Measurements from ENCODE around the gene DESI1. TPM values are rescaled to one million over a fixed set of nuclear protein-coding genes. Genes with fewer than 3 reads are reported as not detected.

Gene DESI1
- total RNA-seq, 1 experiment from 2014 or later: 59.6 TPM

GRCh38 chr22:41565403-41566054 lies 55.3 kb downstream of the DESI1 start:
- intact Hi-C loops (cut with micrococcal nuclease): no loop called here
- no peak for TF ChIP-seq CTCF (IDR thresholded peaks at IDR 0.05; ENCODE audit: unreplicated experiment)
- H3K36me3 Mint-ChIP-seq (ENCODE audit: insufficient read depth, unreplicated experiment): no peaks in the 10 kb centered on the region
- BruUV-seq (replicated peaks): no TSS peak
- CTCF ChIA-PET: interaction anchor here (0.6 to 1.0 kb wide), 2 partner anchors 16 to 53 kb away, joined by 3 read pairs; no protein-coding TSS in a partner anchor
- H3K9me3 Mint-ChIP-seq (ENCODE audit: unreplicated experiment): no peaks in the 10 kb centered on the region
- POLR2A ChIA-PET: interaction anchor here (0.6 to 2.8 kb wide), 4 partner anchors 22 to 75 kb away, joined by 3 to 23 read pairs (median 4); partner anchors contain the start of genes DESI1, PMM1, POLR3H and XRCC6
- H3K4me3 Mint-ChIP-seq (ENCODE audit: unreplicated experiment): no peak overlapping the region
- H3K27ac Mint-ChIP-seq (ENCODE audit: low read depth, unreplicated experiment): no peak overlapping the region
- H3K4me1 Mint-ChIP-seq (ENCODE audit: insufficient read depth, unreplicated experiment): peaks cover 8% of the 10 kb centered on the region
- H3K27me3 Mint-ChIP-seq (ENCODE audit: insufficient read depth, unreplicated experiment): no peaks in the 10 kb centered on the region
- peak; percentile 82 for DNase-seq (ENCODE audit: unreplicated experiment)

GRCh38 chr22:41564563-41564962 lies 56.3 kb downstream of the DESI1 start:
- TF ChIP-seq CTCF (IDR thresholded peaks at IDR 0.05; ENCODE audit: unreplicated experiment): no peak
- BruUV-seq (replicated peaks): no TSS peak

GRCh38 chr22:41563051-41563711 lies 57.7 kb downstream of the DESI1 start:
- BruUV-seq (replicated peaks): no TSS peak
- peak; percentile 56 for DNase-seq (ENCODE audit: unreplicated experiment)
- ChIA-PET CTCF (no interaction called here), POLR2A (interaction anchor here (0.5 to 2.8 kb wide), 3 partner anchors 9 to 125 kb away, joined by 3 to 23 read pairs (median 3); partner anchors contain the start of genes PMM1 and SNU13)
- Mint-ChIP-seq H3K36me3 (ENCODE audit: insufficient read depth, unreplicated experiment) (no peaks in the 10 kb centered on the region), H3K27me3 (ENCODE audit: insufficient read depth, unreplicated experiment) (no peaks in the 10 kb centered on the region), H3K27ac (ENCODE audit: low read depth, unreplicated experiment) (no peak overlapping the region), H3K4me1 (ENCODE audit: insufficient read depth, unreplicated experiment) (peaks cover 8% of the 10 kb centered on the region), H3K4me3 (ENCODE audit: unreplicated experiment) (no peak overlapping the region), H3K9me3 (ENCODE audit: unreplicated experiment) (no peaks in the 10 kb centered on the region)
- intact Hi-C loops (cut with micrococcal nuclease): no loop called here
- TF ChIP-seq CTCF (IDR thresholded peaks at IDR 0.05; ENCODE audit: unreplicated experiment): no peak

More at GRCh38 chr22:41564563-41564962, 56.3 kb downstream of the DESI1 start:
- no peaks in the 10 kb centered on the region for H3K36me3 Mint-ChIP-seq (ENCODE audit: insufficient read depth, unreplicated experiment)
- POLR2A ChIA-PET: interaction anchor here (1.1 to 2.8 kb wide), 3 partner anchors 15 to 25 kb away, joined by 3 to 23 read pairs (median 4); partner anchors contain the start of genes PMM1 and POLR3H
- peaks cover 8% of the 10 kb centered on the region for H3K4me1 Mint-ChIP-seq (ENCODE audit: insufficient read depth, unreplicated experiment)
- no peak overlapping the region for H3K4me3 Mint-ChIP-seq (ENCODE audit: unreplicated experiment)
- no peaks in the 10 kb centered on the region for H3K9me3 Mint-ChIP-seq (ENCODE audit: unreplicated experiment)
- peak; percentile 49 for DNase-seq (ENCODE audit: unreplicated experiment)
- H3K27me3 Mint-ChIP-seq (ENCODE audit: insufficient read depth, unreplicated experiment): no peaks in the 10 kb centered on the region
- no peak overlapping the region for H3K27ac Mint-ChIP-seq (ENCODE audit: low read depth, unreplicated experiment)
- CTCF ChIA-PET: interaction anchor here (0.6 kb wide), 1 partner anchor 17 kb away, joined by 3 read pairs; no protein-coding TSS in a partner anchor
- intact Hi-C loops (cut with micrococcal nuclease): no loop called here

GRCh38 chr22:41562461-41562860 lies 58.4 kb downstream of the DESI1 start:
- H3K27ac Mint-ChIP-seq (ENCODE audit: low read depth, unreplicated experiment): no peak overlapping the region
- TF ChIP-seq CTCF (IDR thresholded peaks at IDR 0.05; ENCODE audit: unreplicated experiment): no peak
- no peaks in the 10 kb centered on the region for H3K9me3 Mint-ChIP-seq (ENCODE audit: unreplicated experiment)
- no TSS peak for BruUV-seq (replicated peaks)
- H3K27me3 Mint-ChIP-seq (ENCODE audit: insufficient read depth, unreplicated experiment): no peaks in the 10 kb centered on the region
- intact Hi-C loops (cut with micrococcal nuclease): no loop called here
- ChIA-PET CTCF (interaction anchor here (0.5 kb wide), 1 partner anchor 8 kb away, joined by 3 read pairs; no protein-coding TSS in a partner anchor), POLR2A (interaction anchor here (0.5 kb wide), 1 partner anchor 126 kb away, joined by 3 read pairs; the partner anchor contains the start of gene SNU13)
- DNase-seq (ENCODE audit: unreplicated experiment): no peak
- H3K4me3 Mint-ChIP-seq (ENCODE audit: unreplicated experiment): no peak overlapping the region
- no peaks in the 10 kb centered on the region for H3K36me3 Mint-ChIP-seq (ENCODE audit: insufficient read depth, unreplicated experiment)
- H3K4me1 Mint-ChIP-seq (ENCODE audit: insufficient read depth, unreplicated experiment): peaks cover 8% of the 10 kb centered on the region
